GM12874 (cell line): ENCODE results near the gene ACTR5.

Experiments
- CTCF ChIP-seq: IDR thresholded peaks from 2 replicates; pipeline ENCODE4 v1.5.1; 2011; ENCODE audit warnings: low read depth, mild to moderate bottlenecking, control low read depth, low read length, moderate library complexity; ENCODE audit not compliant: insufficient read depth

ACTR5 gene

GRCh38 chr20:38714308-38714707 is 34.0 kb upstream of the ACTR5 start:
- TF ChIP-seq CTCF, result no peak

GRCh38 chr20:38715646-38716045 is 32.6 kb upstream of the ACTR5 start:
- no peak for TF ChIP-seq CTCF

GRCh38 chr20:38722683-38723016 is 25.6 kb upstream of the ACTR5 start:
- no peak for TF ChIP-seq CTCF

GRCh38 chr20:38723017-38723847 is 25.0 kb upstream of the ACTR5 start:
- no peak for TF ChIP-seq CTCF

- no peak for TF ChIP-seq CTCF
Observed at GRCh38 chr20:38723848-38724625, 24.2 kb upstream of the ACTR5 start, which contains the start of gene SLC32A1. Gene SLC32A1, plus strand, starts transcription at chr20:38724486. Its CDS starts 239 bp downstream, at chr20:38724725.

- TF ChIP-seq CTCF, result no peak
Observed at GRCh38 chr20:38724626-38725147, 23.6 kb upstream of the ACTR5 start.

GRCh38 chr20:38725148-38725901 is 22.9 kb upstream of the ACTR5 start:
- TF ChIP-seq CTCF, result no peak
